Astrocyte (in vitro differentiated cells and primary cell): ENCODE measurements around the gene TRIM49C.
"Not testable (repeated sequence)": the region's sequence is repeated elsewhere in the genome, so short reads cannot be mapped to it uniquely, and the experiment has no call there.

ENCODE experiments used
- CTCF ChIP-seq: IDR thresholded peaks from 2 replicates; pipeline ENCODE4 v1.5.1; 2011; ENCODE audit warnings: low read depth, mild to moderate bottlenecking, inconsistent platforms, low read length, moderate library complexity; ENCODE audit not compliant: insufficient read depth
- EZH2 ChIP-seq: IDR thresholded peaks from 2 replicates; pipeline ENCODE4 v1.6.1; 2012; ENCODE audit warnings: mild to moderate bottlenecking, low read length, inconsistent platforms; ENCODE audit not compliant: insufficient read depth

DNA sequence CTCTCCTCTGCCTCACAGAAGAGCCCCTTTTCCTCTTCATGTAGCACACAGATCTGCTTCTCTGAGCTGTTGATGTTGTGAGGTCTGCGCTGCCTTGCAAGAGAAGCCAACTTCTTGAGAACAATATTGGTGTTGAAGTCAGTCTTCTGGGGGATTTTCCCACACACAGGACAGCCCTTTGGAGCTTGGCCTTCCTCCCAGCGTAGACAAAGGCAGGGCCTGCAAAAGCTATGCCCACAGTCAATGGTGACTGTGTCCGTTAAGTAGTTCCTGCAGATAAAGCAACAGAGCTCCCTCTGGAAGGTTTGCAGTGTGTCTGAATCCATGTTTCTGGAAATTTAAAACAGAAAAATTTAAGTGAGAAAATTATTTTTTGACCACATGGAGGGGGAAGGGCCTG is 6.7 kb upstream of the TRIM49C start:
- not testable (repeated sequence) for TF ChIP-seq CTCF, EZH2
